HG02938 (cell line): ENCODE results near the gene RBM22.

Experiments
- ATAC-seq: cut with Tn5 transposase; IDR thresholded peaks from one replicate; pipeline ENCODE4 v1.9.1; 2021; ENCODE audit warnings: mild to moderate bottlenecking, moderate library complexity; ENCODE audit not compliant: unreplicated experiment

RBM22 gene

GRCh38 chr5:150653145-150653761, 47.6 kb downstream of the RBM22 start:
- no peak for ATAC-seq

DNA sequence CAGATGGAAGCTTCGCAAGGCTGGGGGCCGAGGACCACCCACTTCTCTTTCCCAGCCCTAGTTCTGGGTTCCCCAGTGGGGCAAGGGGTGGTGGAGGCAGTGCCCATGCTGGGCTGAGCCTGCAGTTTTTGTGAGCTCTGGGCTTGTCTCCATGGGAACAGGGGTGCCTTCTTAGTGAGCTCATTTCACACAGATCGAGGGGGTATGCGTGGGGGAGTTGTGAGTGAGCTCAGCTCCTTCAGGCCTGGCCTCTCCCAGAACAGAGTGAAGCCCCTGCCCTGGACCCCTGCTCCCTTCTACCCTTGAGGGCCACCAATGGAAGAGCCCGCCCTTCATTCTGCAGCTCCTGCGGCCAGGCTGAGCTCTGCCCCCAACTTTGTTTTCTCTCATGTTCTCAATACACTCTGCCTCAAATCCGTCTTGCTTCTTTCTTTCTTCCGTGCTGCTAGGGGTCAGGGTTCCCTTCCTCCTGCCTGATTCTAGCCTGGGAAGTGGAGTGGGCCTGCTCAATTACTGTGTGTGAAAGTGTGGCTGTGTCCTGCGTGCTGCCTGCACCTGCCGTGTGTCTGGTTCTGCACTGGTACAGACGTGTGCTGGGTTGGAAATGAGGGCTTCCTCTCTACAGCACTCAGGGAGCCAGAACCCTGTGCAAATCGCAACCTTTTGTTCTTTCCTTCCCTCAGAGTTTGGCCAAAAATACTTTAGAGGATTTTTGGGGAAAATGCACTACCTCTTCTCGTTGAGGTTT, 48.8 kb downstream of the RBM22 start:
- no peak for ATAC-seq

GRCh38 chr5:150651382-150651781, 49.5 kb downstream of the RBM22 start:
- ATAC-seq, result no peak

GRCh38 chr5:150650021-150651006, 50.5 kb downstream of the RBM22 start:
- ATAC-seq, result no peak

- ATAC-seq, result no peak
Observed at GRCh38 chr5:150649108-150650020, 51.5 kb downstream of the RBM22 start.

DNA sequence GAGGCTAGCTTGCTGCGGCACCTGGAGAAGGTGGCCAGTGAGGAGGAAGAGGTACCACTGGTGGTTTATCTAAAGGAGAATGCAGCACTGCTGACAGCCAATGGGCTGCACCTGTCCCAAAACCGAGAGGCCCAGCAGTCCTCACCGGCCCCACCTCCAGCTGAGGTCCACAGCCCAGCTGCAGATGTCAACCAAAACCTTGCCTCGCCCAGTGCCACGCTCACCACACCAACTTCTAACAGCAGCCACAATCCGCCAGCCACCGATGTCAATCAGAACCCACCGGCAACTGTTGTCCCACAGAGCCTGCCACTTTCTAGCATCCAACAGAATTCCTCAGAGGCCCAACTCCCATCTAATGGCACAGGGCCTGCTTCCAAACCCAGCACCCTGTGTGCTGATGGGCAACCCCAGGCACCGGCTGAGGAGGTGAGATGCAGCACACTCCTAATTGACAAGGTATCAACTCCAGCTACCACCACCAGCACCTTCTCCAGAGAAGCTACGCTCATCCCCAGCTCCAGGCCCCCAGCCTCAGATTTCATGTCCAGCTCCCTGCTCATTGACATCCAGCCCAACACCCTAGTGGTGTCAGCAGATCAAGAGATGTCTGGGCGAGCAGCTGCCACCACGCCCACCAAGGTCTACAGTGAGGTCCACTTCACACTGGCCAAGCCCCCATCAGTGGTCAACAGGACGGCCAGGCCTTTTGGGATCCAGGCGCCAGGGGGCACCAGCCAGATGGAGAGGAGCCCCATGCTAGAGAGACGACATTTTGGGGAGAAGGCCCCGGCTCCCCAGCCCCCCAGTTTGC, 52.4 kb downstream of the RBM22 start:
- ATAC-seq, result no peak

DNA sequence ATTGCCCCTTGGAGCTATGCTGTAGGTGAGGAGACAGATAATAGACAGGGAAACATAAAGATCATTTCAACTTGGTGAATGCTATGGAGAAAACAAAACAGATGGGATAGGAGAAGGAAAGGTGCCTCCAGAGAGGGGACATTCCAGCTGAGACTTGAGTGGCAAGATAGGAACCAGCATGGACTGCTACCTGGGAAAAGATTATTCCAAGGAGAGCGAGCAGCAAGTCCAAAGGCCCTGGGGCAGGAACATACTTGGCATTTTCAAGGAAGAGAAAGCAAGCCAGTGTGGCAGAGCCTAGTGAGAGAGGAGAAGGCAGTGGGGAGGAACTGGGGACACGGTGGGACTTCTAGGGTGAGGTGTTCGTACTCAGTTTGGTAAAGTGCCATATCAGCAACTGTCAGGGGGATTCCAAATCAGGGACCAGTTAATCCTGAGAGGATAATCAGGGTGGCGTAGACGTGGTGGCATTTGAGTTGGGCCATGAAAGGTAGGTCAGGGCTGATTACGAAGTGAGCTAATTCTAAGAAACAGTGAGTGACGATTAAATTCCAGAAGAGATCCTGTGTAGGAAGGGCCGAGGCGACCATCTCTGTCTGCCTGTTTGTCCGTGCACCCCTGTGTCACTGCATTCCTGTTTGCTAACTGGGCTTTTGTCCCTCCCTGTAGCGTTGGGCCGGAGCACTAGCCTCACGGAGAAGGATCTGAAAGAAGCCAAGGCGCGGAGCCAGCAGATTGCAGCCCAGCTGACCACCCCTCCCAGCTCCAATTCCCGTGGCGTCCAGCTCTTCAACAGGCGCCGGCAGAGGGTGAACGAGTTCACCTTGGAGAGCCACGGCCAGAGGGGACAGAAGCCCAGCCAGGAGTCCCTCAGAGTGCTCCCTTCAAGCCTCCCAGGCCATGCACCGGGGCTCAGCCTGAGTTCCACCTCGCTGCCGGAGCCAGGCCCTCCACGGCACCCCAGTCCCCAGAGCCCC, 53.3 kb downstream of the RBM22 start:
- ATAC-seq, result no peak

- ATAC-seq, result no peak
Observed at GRCh38 chr5:150645070-150645700, 55.7 kb downstream of the RBM22 start.

GRCh38 chr5:150644514-150644913, 56.3 kb downstream of the RBM22 start:
- no peak for ATAC-seq

- no peak for ATAC-seq
Observed at GRCh38 chr5:150644058-150644457, 56.8 kb downstream of the RBM22 start.

DNA sequence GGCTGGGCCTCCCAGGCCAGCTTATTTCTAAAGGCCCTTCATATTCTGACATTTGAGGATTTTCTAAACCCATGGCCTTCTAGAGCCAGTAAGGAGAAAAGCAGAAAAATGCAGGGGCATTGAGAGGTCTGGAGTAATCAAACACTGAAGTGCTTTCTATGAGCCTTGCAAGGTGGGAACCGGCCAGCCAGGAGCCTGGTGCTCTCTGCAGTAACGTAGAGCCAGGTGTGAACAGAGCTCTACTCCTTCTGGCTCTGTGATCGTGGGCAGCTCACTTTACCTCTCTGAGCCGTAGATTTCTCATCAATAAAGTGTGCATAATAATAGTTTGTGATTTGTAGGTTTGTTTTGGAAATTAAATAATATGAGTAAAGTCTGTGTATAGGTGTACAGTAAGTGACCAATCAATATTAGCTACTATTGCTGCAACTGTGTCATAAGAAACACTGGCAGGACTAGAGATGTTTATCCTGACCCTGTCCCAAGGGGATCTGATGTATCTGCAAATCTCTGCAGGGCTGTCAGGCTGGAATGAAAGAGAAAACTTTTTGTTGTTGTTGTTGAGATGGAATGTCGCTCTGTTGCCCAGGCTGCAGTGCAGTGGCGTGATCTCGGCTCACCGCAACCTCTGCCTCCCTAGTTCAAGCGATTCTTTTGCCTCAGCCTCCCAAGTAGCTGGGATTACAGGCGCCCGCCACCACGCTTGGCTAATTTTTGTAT, 57.7 kb downstream of the RBM22 start:
- ATAC-seq, result no peak

- ATAC-seq, result no peak
Observed at GRCh38 chr5:150642567-150642927, 58.3 kb downstream of the RBM22 start.

DNA sequence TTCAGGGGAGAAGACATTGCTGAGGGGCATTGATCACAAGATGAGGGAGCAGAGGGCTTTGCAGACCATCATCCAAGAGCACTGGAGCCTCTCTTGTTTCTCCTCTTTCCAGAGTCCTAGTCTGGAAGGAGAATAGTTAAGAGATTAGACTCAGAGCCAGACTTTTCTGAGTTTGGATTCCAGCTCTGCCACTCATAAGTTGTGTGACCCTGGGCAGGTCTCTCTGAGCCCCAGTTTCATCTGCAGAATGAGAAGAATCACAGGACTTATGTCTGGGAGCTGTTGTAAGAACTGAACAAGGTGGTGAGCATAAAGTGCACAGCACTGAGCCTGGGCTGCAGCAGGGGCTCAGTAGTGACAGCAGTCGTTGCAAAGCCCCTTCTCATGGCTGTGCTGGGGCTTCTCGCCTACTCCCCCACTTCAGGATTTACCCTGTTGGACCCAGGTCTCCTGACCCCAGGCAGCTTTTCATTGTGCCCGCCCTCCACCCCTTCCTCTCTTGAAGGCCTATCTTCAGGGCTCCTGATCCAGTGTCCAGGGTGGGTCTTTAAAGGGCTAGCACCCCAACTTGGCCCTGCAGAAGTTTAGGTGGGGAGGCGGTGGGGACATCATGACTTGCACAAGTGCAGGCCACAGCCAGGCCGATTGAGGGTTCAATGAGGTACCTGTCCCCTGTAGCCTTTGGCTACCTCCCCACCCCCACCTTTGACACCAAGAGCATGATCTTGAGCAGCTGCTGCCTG, 58.9 kb downstream of the RBM22 start:
- no peak for ATAC-seq

GRCh38 chr5:150641006-150641570, 59.8 kb downstream of the RBM22 start:
- ATAC-seq, result no peak
